ENCODE measurements around the gene LSM3.

The LSM3 gene

GRCh38 chr3:14183015-14183577 lies 4.5 kb downstream of the LSM3 start:
- no peak for TF ChIP-seq CTCF (IDR thresholded peaks at IDR 0.05)
- H3K27ac ChIP-seq, result no peak overlapping the region

- TF ChIP-seq CTCF (IDR thresholded peaks at IDR 0.05) (no peak), ZFX (IDR thresholded peaks at IDR 0.05; ENCODE audit: borderline replicate concordance) (no peak)
Measured at GRCh38 chr3:14186854-14187458, 8.3 kb downstream of the LSM3 start.

DNA sequence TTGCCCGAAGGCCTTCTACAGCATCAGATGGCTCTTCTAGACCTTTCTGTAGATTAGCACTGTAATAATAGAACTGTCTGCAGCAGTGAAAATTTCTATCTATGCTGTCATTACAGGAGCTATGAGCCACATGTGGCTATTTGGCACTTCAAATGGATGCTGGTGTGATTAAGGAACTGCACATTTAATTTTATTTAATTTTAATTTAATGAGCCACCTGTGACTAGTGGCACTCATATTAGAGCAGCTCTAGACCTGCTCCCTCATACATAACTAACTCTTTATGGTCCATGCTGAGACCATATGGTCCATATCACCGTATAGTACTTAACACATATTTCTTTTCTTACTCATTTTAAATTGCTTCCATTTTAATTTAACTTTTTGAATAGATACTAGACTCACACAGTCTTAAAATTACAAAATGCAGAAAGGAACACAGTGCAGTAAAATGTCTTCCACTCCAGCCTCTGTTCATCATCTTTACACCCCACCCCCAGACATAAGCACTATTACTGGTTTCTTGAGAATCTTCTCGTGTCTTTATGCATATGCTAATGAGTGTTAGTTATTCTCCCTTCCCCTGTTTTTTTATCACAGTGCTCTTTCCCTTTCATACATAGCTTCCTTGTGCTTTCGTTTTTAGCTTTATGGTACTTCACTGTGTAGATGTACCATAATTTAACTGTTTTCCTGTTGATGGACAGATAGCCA lies 9.6 kb downstream of the LSM3 start:
- TF ChIP-seq ZFX (IDR thresholded peaks at IDR 0.05; ENCODE audit: borderline replicate concordance) (no peak), CTCF (IDR thresholded peaks at IDR 0.05) (no peak)
- no peak overlapping the region for H3K27ac ChIP-seq

More at GRCh38 chr3:14186854-14187458, 8.3 kb downstream of the LSM3 start:
- no peak overlapping the region for H3K27ac ChIP-seq

- no peak overlapping the region for H3K27ac ChIP-seq
- TF ChIP-seq CTCF (IDR thresholded peaks at IDR 0.05), result no peak
- TF ChIP-seq ZFX (IDR thresholded peaks at IDR 0.05; ENCODE audit: borderline replicate concordance), result no peak
Measured at GRCh38 chr3:14194865-14195264, 16.2 kb downstream of the LSM3 start.

DNA sequence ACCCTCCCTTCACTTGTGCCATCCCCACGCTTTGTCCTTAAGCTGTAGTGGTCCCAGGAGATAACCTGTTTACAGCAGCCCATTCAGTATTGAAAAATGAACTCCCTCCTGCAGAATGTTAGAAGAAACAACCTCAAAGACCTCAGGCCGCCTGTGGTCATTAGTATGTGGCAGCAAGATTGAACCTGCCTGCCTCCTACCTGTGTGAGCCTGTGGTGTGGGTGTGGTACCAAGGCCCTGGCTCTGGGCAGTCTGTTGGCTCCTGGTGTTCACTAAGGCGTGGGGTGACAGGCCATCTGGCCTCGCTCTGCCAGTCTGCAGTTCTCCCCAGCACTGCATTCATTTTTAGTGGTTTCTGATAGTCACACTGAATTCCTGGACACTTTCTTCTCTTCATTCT lies 21.0 kb downstream of the LSM3 start:
- H3K27ac ChIP-seq, result no peak overlapping the region
- TF ChIP-seq CTCF (IDR thresholded peaks at IDR 0.05) (no peak), ZFX (IDR thresholded peaks at IDR 0.05; ENCODE audit: borderline replicate concordance) (no peak)

- TF ChIP-seq ZFX (IDR thresholded peaks at IDR 0.05; ENCODE audit: borderline replicate concordance) (no peak), CTCF (IDR thresholded peaks at IDR 0.05) (no peak)
- no peak overlapping the region for H3K27ac ChIP-seq
Measured at GRCh38 chr3:14200276-14200675, 21.7 kb downstream of the LSM3 start.

- TF ChIP-seq CTCF (IDR thresholded peaks at IDR 0.05), result no peak
- TF ChIP-seq ZFX (IDR thresholded peaks at IDR 0.05; ENCODE audit: borderline replicate concordance), result no peak
Measured at GRCh38 chr3:14200841-14201240, 22.2 kb downstream of the LSM3 start.

More at GRCh38 chr3:14200841-14201240, 22.2 kb downstream of the LSM3 start:
- H3K27ac ChIP-seq, result no peak overlapping the region

Measured in 22Rv1 (cell line).